Progenitor cell of endocrine pancreas (in vitro differentiated cells): ENCODE measurements around the gene THSD4. TPM values are rescaled to one million over a fixed set of nuclear protein-coding genes. Genes with fewer than 3 reads are reported as not detected.

Experiments used
- DNase-seq: peaks from one replicate; pipeline ENCODE4 v3.0.0; 2021; ENCODE audit warnings: low spot score; ENCODE audit not compliant: unreplicated experiment
- H3K27ac Mint-ChIP-seq: 2 replicates; pipeline ENCODE4 v1.8.0; 2021; ENCODE audit warnings: mild to moderate bottlenecking, moderate library complexity, mixed read lengths
- H3K27me3 Mint-ChIP-seq: 2 replicates; pipeline ENCODE4 v1.8.0; 2021; ENCODE audit warnings: mixed read lengths
- H3K36me3 Mint-ChIP-seq: 2 replicates; pipeline ENCODE4 v1.8.0; 2022; ENCODE audit warnings: mixed read lengths; ENCODE audit not compliant: insufficient read depth
- H3K4me1 Mint-ChIP-seq: 2 replicates; pipeline ENCODE4 v1.8.0; 2021; ENCODE audit warnings: low read depth, mixed read lengths
- H3K4me3 Mint-ChIP-seq: 2 replicates; pipeline ENCODE4 v1.8.0; 2021; ENCODE audit warnings: low read depth, mild to moderate bottlenecking, moderate library complexity, mixed read lengths
- H3K9me3 Mint-ChIP-seq: 2 replicates; pipeline ENCODE4 v1.8.0; 2021; ENCODE audit warnings: low read depth, mixed read lengths
- CTCF ChIP-seq: fragments of 200-600 bp; sonication (generic); IDR thresholded peaks from one replicate; pipeline ENCODE4 v1.5.0; 2021; ENCODE audit warnings: antibody characterized with exemption, mild to moderate bottlenecking; ENCODE audit not compliant: unreplicated experiment
- total RNA-seq: library from RNA; stranded (reverse); gene quantifications from 2 replicates; pipeline ENCODE4 v1.2.1, GENCODE V29; 2021

The THSD4 gene
- total RNA-seq, 1 donor from 2014 or later = 6.8 TPM

GRCh38 chr15:71345186-71345585 is 229.9 kb downstream of the THSD4 start:
- H3K27ac Mint-ChIP-seq = no peak overlapping the region
- no peak overlapping the region for H3K4me3 Mint-ChIP-seq
- no peaks in the 10 kb centered on the region for H3K4me1 Mint-ChIP-seq
- no peaks in the 10 kb centered on the region for H3K36me3 Mint-ChIP-seq
- H3K27me3 Mint-ChIP-seq = peaks cover 10% of the 10 kb centered on the region
- DNase-seq = no peak
- TF ChIP-seq CTCF = no peak
- no peaks in the 10 kb centered on the region for H3K9me3 Mint-ChIP-seq

GRCh38 chr15:71346464-71346863 is 231.2 kb downstream of the THSD4 start:
- Mint-ChIP-seq H3K36me3 (no peaks in the 10 kb centered on the region), H3K4me3 (no peak overlapping the region), H3K27me3 (peaks cover 12% of the 10 kb centered on the region), H3K9me3 (no peaks in the 10 kb centered on the region), H3K4me1 (no peaks in the 10 kb centered on the region), H3K27ac (no peak overlapping the region)
- TF ChIP-seq CTCF = no peak
- DNase-seq = no peak

GRCh38 chr15:71348597-71348996 is 233.3 kb downstream of the THSD4 start:
- H3K27me3 Mint-ChIP-seq = peaks cover 21% of the 10 kb centered on the region
- H3K36me3 Mint-ChIP-seq = no peaks in the 10 kb centered on the region
- TF ChIP-seq CTCF = no peak
- H3K27ac Mint-ChIP-seq = no peak overlapping the region
- no peak overlapping the region for H3K4me3 Mint-ChIP-seq
- no peaks in the 10 kb centered on the region for H3K4me1 Mint-ChIP-seq
- DNase-seq = no peak
- H3K9me3 Mint-ChIP-seq = no peaks in the 10 kb centered on the region

GRCh38 chr15:71349336-71349735 is 234.1 kb downstream of the THSD4 start:
- Mint-ChIP-seq H3K9me3 (no peaks in the 10 kb centered on the region), H3K4me1 (no peaks in the 10 kb centered on the region), H3K36me3 (no peaks in the 10 kb centered on the region), H3K27me3 (peaks cover 25% of the 10 kb centered on the region), H3K27ac (no peak overlapping the region), H3K4me3 (no peak overlapping the region)
- no peak for DNase-seq
- no peak for TF ChIP-seq CTCF

GRCh38 chr15:71349736-71350526 is 234.7 kb downstream of the THSD4 start:
- H3K27ac Mint-ChIP-seq = no peak overlapping the region
- H3K9me3 Mint-ChIP-seq = no peaks in the 10 kb centered on the region
- no peak overlapping the region for H3K4me3 Mint-ChIP-seq
- TF ChIP-seq CTCF = no peak
- no peaks in the 10 kb centered on the region for H3K4me1 Mint-ChIP-seq
- DNase-seq = no peak
- H3K36me3 Mint-ChIP-seq = no peaks in the 10 kb centered on the region
- H3K27me3 Mint-ChIP-seq = peaks cover 27% of the 10 kb centered on the region
